ENCODE measurements around the gene SLC1A2.

The SLC1A2 gene

GRCh38 chr11:35214226-35214770 is 205.1 kb downstream of the SLC1A2 start:
- DNase-seq: no peak

- no peak for DNase-seq
Measured at GRCh38 chr11:35211952-35212351, 207.4 kb downstream of the SLC1A2 start.

DNA sequence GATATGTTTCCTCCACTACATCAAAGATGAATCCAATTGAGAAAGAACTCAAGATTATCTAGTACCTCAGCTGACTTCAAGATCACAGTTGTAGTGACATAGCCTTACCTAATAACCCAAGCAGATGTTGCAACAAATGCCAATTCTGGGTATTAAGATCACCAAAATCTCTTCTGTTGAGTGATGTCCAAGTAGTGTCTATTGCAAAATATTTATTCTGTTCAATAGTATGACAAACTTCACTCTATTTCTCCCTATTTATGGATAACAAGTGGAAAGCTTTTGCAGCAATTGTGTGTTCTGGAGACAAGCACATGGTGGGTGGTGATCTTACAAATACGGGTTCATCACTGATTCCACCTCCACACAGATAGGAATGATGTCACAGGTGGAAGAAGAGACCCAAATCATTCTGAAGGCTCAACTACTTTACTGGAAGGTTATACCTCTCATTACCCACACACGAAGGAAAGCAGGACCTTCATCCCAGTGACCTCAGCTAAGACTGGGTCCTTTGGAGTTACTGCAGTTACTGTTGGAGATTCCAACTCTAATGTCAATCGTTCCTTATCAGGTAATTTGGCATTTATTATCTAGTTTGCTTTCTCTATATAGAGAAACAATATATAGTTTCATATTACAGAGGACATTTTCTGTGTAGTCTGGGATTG is 208.3 kb downstream of the SLC1A2 start:
- DNase-seq: no peak

DNA sequence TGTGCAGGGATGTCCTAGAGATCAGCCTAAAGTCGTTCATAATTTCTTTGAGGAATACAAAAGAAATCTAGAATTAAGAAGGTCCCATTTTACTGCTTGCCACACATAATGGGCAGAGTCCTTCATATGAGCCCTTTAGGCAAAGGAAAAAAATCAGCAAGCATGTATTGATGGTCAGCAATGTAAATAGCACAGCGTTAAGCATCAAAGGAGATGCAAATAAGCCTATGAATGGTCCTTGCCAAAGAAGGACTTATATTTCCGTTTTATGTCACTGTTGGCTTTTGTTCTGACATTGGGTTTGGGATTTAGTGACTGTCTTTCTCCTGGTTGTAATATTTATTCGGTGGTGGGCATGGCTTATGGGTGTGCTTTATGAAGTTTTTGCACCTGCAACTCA is 210.6 kb downstream of the SLC1A2 start:
- DNase-seq: no peak

GRCh38 chr11:35207471-35208403 is 211.6 kb downstream of the SLC1A2 start:
- DNase-seq: no peak

DNA sequence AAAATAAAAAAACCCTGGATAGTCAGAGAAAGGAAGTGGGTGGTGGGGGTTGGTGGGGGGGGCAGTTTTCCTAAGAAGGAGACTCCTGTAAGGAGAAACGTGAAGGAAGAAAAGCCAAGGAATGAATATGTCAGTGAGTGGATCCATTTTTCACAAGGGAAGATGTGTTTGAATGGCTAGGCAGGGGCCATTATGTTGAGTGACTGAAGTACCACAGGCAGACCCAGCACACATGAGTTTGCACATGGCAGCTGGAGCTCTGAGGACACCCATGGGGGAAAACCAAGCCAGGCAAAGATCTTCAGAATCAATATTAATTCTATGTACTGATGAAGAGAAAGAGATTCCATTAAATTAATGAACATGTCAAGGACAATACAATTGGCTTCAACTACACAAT is 212.7 kb downstream of the SLC1A2 start:
- no peak for DNase-seq

DNA sequence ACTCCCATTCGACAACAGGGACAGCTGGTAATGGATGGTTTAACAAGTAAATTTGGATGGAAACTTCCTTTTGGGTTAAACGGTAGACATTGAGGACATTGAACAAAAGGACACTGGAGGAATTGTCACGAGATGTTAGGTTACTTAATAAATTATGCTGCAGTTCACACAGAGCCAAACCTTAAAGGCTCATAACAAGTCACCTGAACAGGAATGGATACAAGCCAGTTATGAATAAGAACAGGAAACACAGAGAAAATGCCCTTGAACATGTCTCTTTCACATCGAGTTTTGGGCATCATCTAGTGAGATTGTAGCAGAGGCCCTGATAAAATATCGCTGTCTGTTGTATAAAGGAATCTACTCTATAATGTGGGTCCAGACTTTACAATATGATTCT is 214.7 kb downstream of the SLC1A2 start:
- DNase-seq: no peak
